ENCODE results near the gene MED27.

The MED27 gene

DNA sequence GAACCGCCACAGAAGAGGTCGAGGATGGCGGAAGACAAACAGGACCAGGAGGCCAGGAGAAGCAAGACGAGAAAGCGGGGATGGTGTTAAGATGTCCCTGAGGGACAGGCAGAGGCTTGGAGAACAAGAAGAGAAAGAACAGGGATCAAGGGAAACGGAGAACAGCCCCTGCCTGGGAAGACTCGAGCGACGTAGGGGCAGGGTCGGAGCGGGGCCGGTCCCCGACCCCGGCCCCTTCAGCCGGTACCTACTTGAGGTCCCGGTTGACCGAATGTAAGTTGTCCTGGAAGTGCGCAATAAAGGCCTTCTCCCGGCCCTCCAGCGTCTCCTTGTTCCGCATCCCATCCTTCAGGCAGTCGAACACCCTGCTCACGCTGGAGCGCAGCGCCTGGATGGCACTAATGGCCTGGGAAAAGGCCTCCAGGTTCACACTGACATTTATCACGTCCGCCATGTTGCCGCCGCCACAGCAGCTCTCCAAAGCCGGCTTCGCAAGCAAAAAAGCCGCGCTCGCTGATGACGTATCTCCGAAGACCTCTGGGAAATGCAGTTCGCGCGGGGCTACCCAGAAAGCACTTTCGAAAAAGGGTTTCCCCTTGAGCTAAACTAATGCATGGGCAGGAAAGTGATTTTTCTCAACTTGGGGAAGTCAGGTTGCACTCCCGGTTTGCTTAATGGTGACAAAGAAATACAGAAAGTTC, at the start of gene MED27:
Gene MED27 (minus strand): TSS at position 477 of the 701 bp plus-strand sequence. CDS start 23 bp downstream, at position 454.
- no peak for FAIRE-seq

GRCh38 chr9:132127888-132128534, 48.3 kb upstream of the MED27 start:
- no peak for FAIRE-seq

GRCh38 chr9:132126680-132127236, 47.1 kb upstream of the MED27 start:
- no peak for FAIRE-seq

DNA sequence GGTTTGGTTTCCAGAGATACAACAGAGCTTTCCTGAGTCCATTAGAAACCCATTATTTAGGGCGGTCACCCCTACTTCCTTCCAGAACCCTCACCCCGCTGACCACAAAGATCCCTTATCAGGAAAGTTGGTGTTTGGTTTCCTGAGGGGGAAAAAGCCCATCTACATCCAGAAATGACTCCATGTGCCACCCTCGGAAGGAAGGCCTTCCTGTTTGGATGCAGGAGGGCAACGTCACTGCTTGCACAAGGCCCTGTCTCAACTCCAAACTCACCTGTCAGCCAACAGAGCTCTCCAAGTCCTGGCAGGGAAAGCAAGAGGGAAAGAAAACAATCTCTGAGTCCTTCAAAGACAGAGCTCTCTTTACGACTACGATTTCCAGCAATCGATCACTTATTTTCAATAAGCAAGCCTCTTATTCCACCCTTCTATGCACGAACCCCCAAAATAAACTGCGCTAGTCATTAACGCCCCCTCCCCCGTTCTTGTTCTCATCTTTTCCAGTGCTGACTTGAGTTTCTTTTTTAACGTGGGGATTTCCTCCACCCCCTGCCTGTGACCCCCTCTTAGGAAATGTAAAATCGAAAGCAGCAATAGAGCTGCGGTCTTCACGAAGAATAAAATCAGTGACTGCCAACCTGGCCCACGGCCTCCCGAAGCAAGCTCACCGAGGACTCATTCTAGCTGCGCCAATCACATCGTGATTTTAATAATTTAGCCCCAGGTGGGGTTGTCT, 46.4 kb upstream of the MED27 start:
- no peak for FAIRE-seq

GRCh38 chr9:132125361-132125760, 45.7 kb upstream of the MED27 start:
- no peak for FAIRE-seq

GRCh38 chr9:132124800-132125199, 45.1 kb upstream of the MED27 start:
- no peak for FAIRE-seq

DNA sequence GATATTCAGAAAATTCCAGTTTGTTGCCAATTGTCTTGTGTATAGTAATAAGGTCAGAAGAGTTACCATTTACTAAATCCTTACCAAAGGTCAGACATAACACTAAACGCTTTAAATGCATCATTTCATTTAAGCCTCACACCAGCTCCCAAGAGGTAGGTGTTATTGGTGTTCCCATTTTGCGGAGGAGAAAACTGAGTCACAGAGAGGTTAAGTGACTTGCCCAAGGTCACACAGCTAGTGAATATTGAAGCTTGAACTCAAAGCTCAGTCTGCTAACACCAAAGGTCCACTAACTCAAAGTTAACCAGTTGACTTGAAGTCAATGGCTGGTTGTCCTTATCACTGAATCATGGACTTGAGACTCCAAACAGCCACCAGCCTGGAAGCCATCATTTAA, 41.4 kb upstream of the MED27 start:
- no peak for FAIRE-seq

DNA sequence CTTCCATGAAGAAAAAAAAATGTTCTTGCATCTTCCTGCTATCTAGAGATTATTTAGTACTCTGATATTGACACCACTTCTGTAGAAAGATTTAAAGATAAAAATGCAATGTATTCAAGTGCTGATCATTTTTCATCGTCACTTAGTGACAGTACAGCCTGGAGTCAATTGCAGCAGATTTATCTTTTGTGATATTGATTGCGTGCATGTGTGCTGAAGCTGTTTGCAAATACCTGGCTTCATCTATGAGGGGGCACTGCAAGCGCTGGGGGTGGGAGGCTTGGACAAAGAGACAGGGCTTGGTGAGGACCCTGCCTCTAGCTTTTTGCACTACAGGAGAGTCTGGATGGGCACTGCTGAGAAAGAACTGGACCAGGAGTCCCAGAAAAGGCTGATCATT, 38.0 kb upstream of the MED27 start:
- no peak for FAIRE-seq

- FAIRE-seq, result no peak
These were observed 36.9 kb upstream of the MED27 start for GRCh38 chr9:132116583-132116982.

DNA sequence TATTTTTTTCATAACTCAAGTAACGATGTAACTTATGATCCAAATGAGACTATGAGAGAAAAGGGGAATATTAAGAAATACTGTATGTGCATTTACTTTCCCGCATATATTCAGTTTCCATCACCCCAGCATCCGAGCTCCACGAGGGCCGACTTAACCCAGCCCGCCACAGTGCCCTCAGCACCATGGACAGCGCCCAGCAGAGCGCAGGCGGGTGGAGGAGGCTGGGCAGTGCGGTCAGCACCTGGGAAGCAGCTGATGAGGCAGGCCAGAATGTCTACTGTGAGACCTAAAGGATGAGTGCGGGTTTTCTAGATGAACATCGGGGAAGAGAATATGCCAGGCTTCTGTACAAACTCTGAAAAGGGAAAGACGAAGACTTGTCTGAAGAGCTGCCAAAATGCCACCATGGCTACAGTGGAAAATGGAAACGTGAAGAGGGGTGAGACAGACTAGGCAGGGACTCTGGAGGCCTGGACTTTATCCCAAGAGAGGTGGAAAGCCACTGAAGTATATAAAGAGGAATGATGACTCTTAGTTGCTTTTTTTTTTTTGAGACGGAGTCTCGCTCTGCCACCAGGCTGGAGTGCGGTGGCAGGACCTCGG, 34.5 kb upstream of the MED27 start:
- no peak for FAIRE-seq

- FAIRE-seq, result no peak
These were observed 29.6 kb upstream of the MED27 start for GRCh38 chr9:132109291-132109690.

GRCh38 chr9:132108728-132109127, 29.1 kb upstream of the MED27 start:
- FAIRE-seq, result no peak

DNA sequence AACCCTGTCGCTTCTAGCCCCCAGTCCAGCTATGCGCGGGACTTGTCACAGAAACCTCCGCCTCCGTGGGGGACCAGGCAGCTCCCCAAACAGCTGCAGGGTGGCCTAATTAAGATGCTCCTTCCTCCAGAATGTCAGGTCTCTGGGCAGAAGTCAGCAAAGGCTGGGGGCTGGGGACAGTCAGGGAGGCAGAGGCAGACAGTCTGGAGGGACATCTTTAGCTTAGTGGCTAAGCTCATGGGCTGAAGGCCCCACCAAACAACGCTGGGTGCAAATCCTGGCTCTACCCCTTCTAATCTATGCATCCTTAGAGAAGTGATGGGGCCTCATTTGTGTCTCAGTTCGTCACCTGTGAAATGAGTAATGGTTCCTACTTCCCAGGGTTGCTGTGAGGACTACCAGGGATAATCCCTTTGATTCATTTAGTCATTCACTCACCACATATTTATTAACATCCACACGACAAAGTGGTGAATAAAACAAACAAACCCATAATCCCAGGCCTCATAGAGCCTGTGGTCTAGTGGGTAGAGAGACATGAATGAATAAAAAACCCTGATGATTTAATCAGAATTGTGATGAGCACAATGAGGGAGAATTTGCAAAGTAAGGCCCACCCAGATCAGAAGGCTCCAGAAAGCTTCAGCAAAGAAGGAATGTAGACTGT, 20.2 kb upstream of the MED27 start:
- no peak for FAIRE-seq

DNA sequence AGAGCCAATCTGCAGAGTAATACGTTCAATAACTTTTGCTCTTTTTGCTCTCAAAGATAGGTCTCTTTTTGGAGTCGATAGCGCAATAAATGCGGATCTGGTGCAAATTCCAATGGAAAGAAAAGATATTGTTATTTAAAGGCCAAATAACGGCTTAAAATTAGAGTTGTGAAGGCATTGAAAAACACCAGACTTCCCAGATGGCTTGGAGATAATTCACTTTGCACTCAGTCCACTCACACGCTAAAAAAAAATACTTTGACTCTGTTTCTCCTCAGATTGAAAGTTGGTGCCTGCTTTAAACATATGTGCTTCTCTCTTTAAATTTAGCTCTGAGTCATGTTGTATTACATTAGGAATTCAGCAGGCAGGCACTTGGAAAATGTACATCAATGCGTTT, 19.5 kb upstream of the MED27 start:
- no peak for FAIRE-seq

- FAIRE-seq, result no peak
These were observed 14.7 kb upstream of the MED27 start for GRCh38 chr9:132094314-132094791.

GRCh38 chr9:132090771-132091170, 11.1 kb upstream of the MED27 start:
- FAIRE-seq, result no peak

DNA sequence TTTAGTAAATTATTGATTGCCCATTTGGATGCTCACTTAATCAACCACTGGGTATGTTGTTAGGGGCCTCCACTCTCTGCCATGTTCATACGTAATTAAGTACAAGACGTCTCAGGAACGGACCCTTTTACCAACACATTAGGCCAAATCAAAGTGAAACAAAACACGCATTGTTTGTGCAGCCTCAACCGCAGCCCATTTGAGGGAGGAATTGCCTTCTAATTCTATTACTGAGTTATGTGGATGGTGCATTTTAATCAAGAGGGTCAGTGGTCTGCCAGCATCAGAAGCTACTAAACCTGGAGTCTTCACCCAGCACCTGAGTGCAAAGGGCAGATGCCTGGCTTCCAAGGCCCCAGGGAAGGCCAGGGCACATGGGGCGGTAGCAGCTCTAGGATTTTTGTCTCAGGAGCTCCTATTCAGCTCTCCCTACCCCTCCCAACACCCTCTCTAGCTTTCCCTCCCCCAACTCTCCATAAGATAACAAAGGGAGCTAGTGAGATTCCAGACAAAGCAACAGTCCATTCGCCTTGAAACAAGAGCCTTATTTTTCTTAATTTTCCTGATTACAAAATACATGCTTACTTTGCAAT, 7.9 kb upstream of the MED27 start:
- no peak for FAIRE-seq

DNA sequence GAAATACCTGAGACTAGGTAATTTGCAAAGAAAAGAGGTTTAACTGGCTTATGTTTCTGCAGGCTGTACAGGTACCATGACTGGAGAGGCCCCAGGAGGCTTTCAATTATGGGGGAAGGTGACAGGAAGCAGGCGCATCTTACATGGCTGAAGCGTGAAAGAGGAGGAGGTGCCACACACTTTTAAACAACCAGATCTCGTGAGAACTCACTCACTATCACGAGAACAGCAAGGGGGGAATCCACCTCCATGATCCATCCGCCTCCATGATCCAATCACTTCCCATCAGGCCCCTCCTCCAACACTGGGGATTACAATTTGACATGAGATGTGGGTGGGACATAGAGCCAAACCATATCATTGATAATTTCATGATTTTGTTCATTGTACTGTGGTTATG, 2.5 kb upstream of the MED27 start:
- FAIRE-seq, result no peak

- FAIRE-seq, result no peak
These were observed 839 bp downstream of the MED27 start for GRCh38 chr9:132078699-132079356.

GRCh38 chr9:132077881-132078698, 1.6 kb downstream of the MED27 start:
- no peak for FAIRE-seq

DNA sequence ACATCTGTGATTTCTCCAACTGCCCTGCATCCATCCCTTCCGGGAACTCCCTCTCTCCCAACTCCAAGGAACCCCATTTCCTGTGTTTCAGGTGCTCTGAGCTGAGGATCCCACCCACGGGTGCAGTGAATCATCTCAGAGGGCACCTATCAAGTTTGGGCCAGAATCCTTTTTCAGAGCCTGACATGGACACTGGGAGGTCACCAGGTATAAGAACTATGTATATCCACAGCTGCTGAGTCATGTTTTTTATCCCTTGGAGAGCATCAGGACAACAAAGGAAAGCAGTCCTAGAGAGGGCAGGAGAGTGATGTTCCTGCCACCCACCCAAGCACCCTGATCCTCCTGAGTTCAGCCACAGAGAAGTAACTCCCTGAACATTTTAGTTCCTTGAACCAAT, 3.8 kb downstream of the MED27 start:
- no peak for FAIRE-seq

Measured in TTC549 (cell line).